SK-N-SH (cell line): ENCODE measurements around the gene CYP27B1. TPM values are rescaled to one million over a fixed set of nuclear protein-coding genes. Genes with fewer than 3 reads are reported as not detected.

Experiments used
- CTCF ChIA-PET: fragments of 300-600, 350-600 bp; formaldehyde crosslinking; extraction: SDS; loops from one replicate; lab custom pipeline; 2021; lab: Yijun Ruan, JAX
- POLR2A ChIA-PET: fragments of 350-600 bp; sonication (Branson Sonifier 250); formaldehyde crosslinking; extraction: SDS; loops from one replicate; lab custom pipeline; 2020; ENCODE audit warnings: antibody characterized with exemption, inconsistent platforms; lab: Yijun Ruan, JAX
- DNase-seq: peaks from one replicate; pipeline ENCODE4 v3.0.0; 2012
- H2AFZ ChIP-seq: fragments of 200-600 bp; sonication (generic); 2 replicates; pipeline ENCODE4 v1.8.1; 2016; ENCODE audit warnings: antibody characterized with exemption, mild to moderate bottlenecking, low read depth
- H3F3A ChIP-seq: fragments of 200-600 bp; sonication (generic); replicated peaks from 2 replicates; pipeline ENCODE3; 2016; ENCODE audit warnings: antibody characterized with exemption, mild to moderate bottlenecking; ENCODE audit not compliant: insufficient read depth
- H3K27ac ChIP-seq, 2 experiments: fragments of 200-500 bp in 1 of 2; fragments of 200-600 bp in 1 of 2; sonication (Bioruptor generic) in 1 of 2; sonication (generic), shearing (Covaris generic) in 1 of 2; 2 replicates each; pipeline versions ENCODE4 v1.5.1 to v1.6.1; 2014 to 2016; ENCODE audit warnings: low read depth in 2 of 2, inconsistent platforms in 1 of 2, low read length in 1 of 2, mild to moderate bottlenecking in 1 of 2, mixed read lengths in 1 of 2
- H3K27me3 ChIP-seq: fragments of 200-600 bp; sonication (generic), shearing (Covaris generic); 2 replicates; pipeline ENCODE4 v1.6.1; 2016; ENCODE audit warnings: mixed run types; ENCODE audit not compliant: insufficient read depth
- H3K36me3 ChIP-seq, 2 experiments: fragments of 200-500 bp in 1 of 2; fragments of 200-600 bp in 1 of 2; sonication (Bioruptor generic) in 1 of 2; sonication (generic) in 1 of 2; replicated peaks in 1 of 2; 2 replicates each; pipeline versions ENCODE3 to v1.5.1; 2014 to 2016; ENCODE audit warnings: low read length in 1 of 2, mild to moderate bottlenecking in 1 of 2; ENCODE audit not compliant: insufficient read depth in 2 of 2, control insufficient read depth in 1 of 2
- H3K4me1 ChIP-seq, 2 experiments: fragments of 200-500 bp in 1 of 2; fragments of 200-600 bp in 1 of 2; sonication (Bioruptor generic) in 1 of 2; sonication (generic), shearing (Covaris generic) in 1 of 2; 2 replicates each; pipeline versions ENCODE4 v1.5.1 to v1.6.1; 2014 to 2016; ENCODE audit warnings: low read depth in 1 of 2, low read length in 1 of 2, mixed run types in 1 of 2; ENCODE audit not compliant: insufficient read depth in 2 of 2, control insufficient read depth in 1 of 2
- H3K4me2 ChIP-seq: fragments of 200-600 bp; sonication (generic), shearing (Covaris generic); 2 replicates; pipeline ENCODE4 v1.6.1; 2017; ENCODE audit warnings: mixed run types
- H3K4me3 ChIP-seq, 2 experiments: fragments of 200-500 bp in 1 of 2; fragments of 200-600 bp in 1 of 2; sonication (Bioruptor generic) in 1 of 2; sonication (generic), shearing (Covaris generic) in 1 of 2; 2 replicates each; pipeline versions ENCODE4 v1.5.1 to v1.8.1; 2014 to 2016; ENCODE audit warnings: low read depth in 2 of 2, inconsistent platforms in 1 of 2, low read length in 1 of 2, mild to moderate bottlenecking in 1 of 2, mixed read lengths in 1 of 2, moderate library complexity in 1 of 2
- H3K79me2 ChIP-seq: fragments of 200-600 bp; sonication (generic); 2 replicates; pipeline ENCODE4 v1.8.1; 2017; ENCODE audit warnings: mild to moderate bottlenecking; ENCODE audit not compliant: insufficient read depth
- H3K9ac ChIP-seq: fragments of 200-600 bp; sonication (generic); 2 replicates; pipeline ENCODE4 v1.6.1; 2017; ENCODE audit warnings: mixed run types
- H3K9me2 ChIP-seq: fragments of 200-600 bp; sonication (generic); 2 replicates; pipeline ENCODE4 v1.6.1; 2017; ENCODE audit warnings: mixed run types
- H3K9me3 ChIP-seq: fragments of 200-600 bp; sonication (generic); 2 replicates; pipeline ENCODE4 v1.6.1; 2017; ENCODE audit warnings: mixed run types, mild to moderate bottlenecking, moderate library complexity
- H4K20me1 ChIP-seq: fragments of 200-600 bp; sonication (generic); 2 replicates; pipeline ENCODE4 v1.6.1; 2017; ENCODE audit warnings: mild to moderate bottlenecking, mixed run types; ENCODE audit not compliant: insufficient read depth
- CHD2 ChIP-seq: fragments of 150-350 bp; IDR thresholded peaks from 2 replicates; pipeline ENCODE4 v1.6.1; 2018; ENCODE audit warnings: low read length; ENCODE audit not compliant: partially characterized antibody
- EP300 ChIP-seq, 2 experiments: IDR thresholded peaks; 2 replicates each; pipeline versions ENCODE4 v1.4.0 to v1.6.1; 2012; ENCODE audit warnings: borderline replicate concordance in 1 of 2, low read depth in 1 of 2, low read length in 1 of 2
- FOXJ3 ChIP-seq: sonication (generic); formaldehyde crosslinking; IDR thresholded peaks from 2 replicates; pipeline ENCODE4 v1.5.1; 2020; ENCODE audit warnings: mild to moderate bottlenecking, missing genetic modification reagents
- GABPA ChIP-seq: IDR thresholded peaks from 2 replicates; pipeline ENCODE4 v1.4.0; 2012; ENCODE audit warnings: low read depth, mild to moderate bottlenecking
- GATA2 ChIP-seq: sonication (generic); formaldehyde crosslinking; IDR thresholded peaks from 2 replicates; pipeline ENCODE4 v1.5.0; 2020; ENCODE audit warnings: mild to moderate bottlenecking, missing genetic modification reagents
- IRF3 ChIP-seq: fragments of 150-350 bp; IDR thresholded peaks from 2 replicates; pipeline ENCODE4 v1.6.1; 2016; ENCODE audit warnings: mild to moderate bottlenecking, low read depth, low read length
- MXI1 ChIP-seq: IDR thresholded peaks from 2 replicates; pipeline ENCODE4 v1.6.1; 2012; ENCODE audit warnings: mild to moderate bottlenecking, low read depth, low read length, improper control_type of control experiment
- NFIC ChIP-seq: IDR thresholded peaks from 2 replicates; pipeline ENCODE4 v1.4.0; 2012; ENCODE audit warnings: borderline replicate concordance
- RAD21 ChIP-seq: IDR thresholded peaks from 2 replicates; pipeline ENCODE4 v1.6.1; 2012; ENCODE audit warnings: mild to moderate bottlenecking, low read length
- RXRA ChIP-seq: IDR thresholded peaks from 2 replicates; pipeline ENCODE4 v1.4.0; 2012; ENCODE audit warnings: low read depth, mild to moderate bottlenecking, borderline replicate concordance
- SIN3A ChIP-seq: IDR thresholded peaks from 2 replicates; pipeline ENCODE4 v1.6.1; 2012; ENCODE audit warnings: low read depth, mild to moderate bottlenecking, low read length, moderate library complexity, borderline replicate concordance
- SMC3 ChIP-seq: IDR thresholded peaks from 2 replicates; pipeline ENCODE4 v1.6.1; 2012; ENCODE audit warnings: low read depth, low read length, improper control_type of control experiment
- TAF1 ChIP-seq: IDR thresholded peaks from 2 replicates; pipeline ENCODE4 v1.6.1; 2012; ENCODE audit warnings: low read depth, mild to moderate bottlenecking, low read length, moderate library complexity, borderline replicate concordance
- TCF12 ChIP-seq: IDR thresholded peaks from 2 replicates; pipeline ENCODE4 v1.4.0; 2012
- YY1 ChIP-seq: IDR thresholded peaks from 2 replicates; pipeline ENCODE4 v1.4.0; 2012; ENCODE audit warnings: low read depth, mild to moderate bottlenecking
- WGBS: methylation state at CpG from one replicate; pipeline ENCODE4 v1.1.6; 2017; ENCODE audit warnings: low lambda C conversion rate; 5-methylcytosine and 5-hydroxymethylcytosine counted together
- polyA plus RNA-seq, 3 experiments: library from polyadenylated mRNA; depleted of rRNA; stranded (reverse); fragments of >200 nt; gene quantifications; 2 replicates each; pipeline ENCODE4 v1.2.3, GENCODE V29; 2012
- TF ChIP-seq, protein P1 (sequence below): fragments of 200-600 bp; sonication (generic); IDR thresholded peaks from 2 replicates; pipeline ENCODE4 v1.6.1; 2017; ENCODE audit warnings: antibody characterized with exemption, mild to moderate bottlenecking, moderate library complexity
- TF ChIP-seq, protein P2 (sequence below): IDR thresholded peaks from 2 replicates; pipeline ENCODE4 v1.4.0; 2012; ENCODE audit warnings: low read depth, borderline replicate concordance
- TF ChIP-seq, protein P3 (sequence below): IDR thresholded peaks from 2 replicates; pipeline ENCODE4; 2012

CYP27B1 gene
- polyA plus RNA-seq, 1 of the 3 experiments (the other 2 are of a cell fraction), result 1.7 TPM

- Histone ChIP-seq H2AFZ (no peak overlapping the region), H3K79me2 (peaks cover 18% of the 10 kb centered on the region; the same call in 1 of the 2 replicates), H3K9me2 (no peaks in the 10 kb centered on the region), H3K4me1 (peaks cover 0 to 6% of the 10 kb centered on the region in 2 experiments; a peak in 2 of 4 replicates), H3K27ac (no peak overlapping the region), H3K4me3 (no peak overlapping the region), H3K36me3 (peaks cover 55 to 62% of the 10 kb centered on the region in 2 experiments), H3K9ac (no peak overlapping the region), H4K20me1 (no peaks in the 10 kb centered on the region), H3F3A (peaks cover 24% of the 10 kb centered on the region), H3K27me3 (no peaks in the 10 kb centered on the region), H3K9me3 (no peaks in the 10 kb centered on the region), H3K4me2 (no peak overlapping the region)
- 100% methylated on average over 1 of the region's 1 CpG for WGBS
- no peak for TF ChIP-seq FOXJ3 (CRISPR knock-in tag)
- no peak for TF ChIP-seq MXI1
- TF ChIP-seq, protein P1, sequence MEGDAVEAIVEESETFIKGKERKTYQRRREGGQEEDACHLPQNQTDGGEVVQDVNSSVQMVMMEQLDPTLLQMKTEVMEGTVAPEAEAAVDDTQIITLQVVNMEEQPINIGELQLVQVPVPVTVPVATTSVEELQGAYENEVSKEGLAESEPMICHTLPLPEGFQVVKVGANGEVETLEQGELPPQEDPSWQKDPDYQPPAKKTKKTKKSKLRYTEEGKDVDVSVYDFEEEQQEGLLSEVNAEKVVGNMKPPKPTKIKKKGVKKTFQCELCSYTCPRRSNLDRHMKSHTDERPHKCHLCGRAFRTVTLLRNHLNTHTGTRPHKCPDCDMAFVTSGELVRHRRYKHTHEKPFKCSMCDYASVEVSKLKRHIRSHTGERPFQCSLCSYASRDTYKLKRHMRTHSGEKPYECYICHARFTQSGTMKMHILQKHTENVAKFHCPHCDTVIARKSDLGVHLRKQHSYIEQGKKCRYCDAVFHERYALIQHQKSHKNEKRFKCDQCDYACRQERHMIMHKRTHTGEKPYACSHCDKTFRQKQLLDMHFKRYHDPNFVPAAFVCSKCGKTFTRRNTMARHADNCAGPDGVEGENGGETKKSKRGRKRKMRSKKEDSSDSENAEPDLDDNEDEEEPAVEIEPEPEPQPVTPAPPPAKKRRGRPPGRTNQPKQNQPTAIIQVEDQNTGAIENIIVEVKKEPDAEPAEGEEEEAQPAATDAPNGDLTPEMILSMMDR, result no peak
- TF ChIP-seq RAD21, result no peak
- TF ChIP-seq, protein P2, sequence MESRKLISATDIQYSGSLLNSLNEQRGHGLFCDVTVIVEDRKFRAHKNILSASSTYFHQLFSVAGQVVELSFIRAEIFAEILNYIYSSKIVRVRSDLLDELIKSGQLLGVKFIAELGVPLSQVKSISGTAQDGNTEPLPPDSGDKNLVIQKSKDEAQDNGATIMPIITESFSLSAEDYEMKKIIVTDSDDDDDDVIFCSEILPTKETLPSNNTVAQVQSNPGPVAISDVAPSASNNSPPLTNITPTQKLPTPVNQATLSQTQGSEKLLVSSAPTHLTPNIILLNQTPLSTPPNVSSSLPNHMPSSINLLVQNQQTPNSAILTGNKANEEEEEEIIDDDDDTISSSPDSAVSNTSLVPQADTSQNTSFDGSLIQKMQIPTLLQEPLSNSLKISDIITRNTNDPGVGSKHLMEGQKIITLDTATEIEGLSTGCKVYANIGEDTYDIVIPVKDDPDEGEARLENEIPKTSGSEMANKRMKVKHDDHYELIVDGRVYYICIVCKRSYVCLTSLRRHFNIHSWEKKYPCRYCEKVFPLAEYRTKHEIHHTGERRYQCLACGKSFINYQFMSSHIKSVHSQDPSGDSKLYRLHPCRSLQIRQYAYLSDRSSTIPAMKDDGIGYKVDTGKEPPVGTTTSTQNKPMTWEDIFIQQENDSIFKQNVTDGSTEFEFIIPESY, result no peak
- no peak for TF ChIP-seq YY1
- TF ChIP-seq GATA2 (CRISPR knock-in tag), result no peak
- TF ChIP-seq, protein P3, sequence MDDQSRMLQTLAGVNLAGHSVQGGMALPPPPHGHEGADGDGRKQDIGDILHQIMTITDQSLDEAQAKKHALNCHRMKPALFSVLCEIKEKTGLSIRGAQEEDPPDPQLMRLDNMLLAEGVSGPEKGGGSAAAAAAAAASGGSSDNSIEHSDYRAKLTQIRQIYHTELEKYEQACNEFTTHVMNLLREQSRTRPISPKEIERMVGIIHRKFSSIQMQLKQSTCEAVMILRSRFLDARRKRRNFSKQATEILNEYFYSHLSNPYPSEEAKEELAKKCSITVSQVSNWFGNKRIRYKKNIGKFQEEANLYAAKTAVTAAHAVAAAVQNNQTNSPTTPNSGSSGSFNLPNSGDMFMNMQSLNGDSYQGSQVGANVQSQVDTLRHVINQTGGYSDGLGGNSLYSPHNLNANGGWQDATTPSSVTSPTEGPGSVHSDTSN, result no peak
- no peak for TF ChIP-seq SMC3
- no peak for TF ChIP-seq TCF12
- no peak for TF ChIP-seq IRF3
- no peak for TF ChIP-seq CHD2
- no peak for TF ChIP-seq EP300 (IDR thresholded peaks at IDR 0.05; ENCODE audit: borderline replicate concordance in 1 of 2, low read depth in 1 of 2, low read length in 1 of 2)
- no peak for TF ChIP-seq TAF1
- TF ChIP-seq NFIC, result no peak
- no peak for TF ChIP-seq SIN3A
- no peak for TF ChIP-seq RXRA
- no peak for TF ChIP-seq GABPA
- POLR2A ChIA-PET, result no interaction called here
- no peak for DNase-seq
- CTCF ChIA-PET, result interaction anchor here (2.4 to 12.0 kb wide), 2 partner anchors 14 to 18 kb away, joined by 17 to 96 read pairs; partner anchors contain the start of genes AVIL and TSFM
Measured at GRCh38 chr12:57796996-57797395, 30.1 kb upstream of the CYP27B1 start.
